ENCODE measurements around the gene CYB561D1. TPM values are rescaled to one million over a fixed set of nuclear protein-coding genes. Genes with fewer than 3 reads are reported as not detected.

Gene CYB561D1
- total RNA-seq, 4 donors from 2014 or later, result 6.2 to 16.4 (median 8.2) TPM

- H3K4me1 ChIP-seq, result peaks cover 32 to 47% (median 32%) of the 10 kb centered on the region in 4 donors
- no peaks in the 10 kb centered on the region for H3K36me3 ChIP-seq
- no peaks in the 10 kb centered on the region for H3K9me3 ChIP-seq
- intact Hi-C loops (cut with DNase I), result loop anchor here (5.0 kb wide), 1 partner anchor 107 kb away; the partner anchor contains the start of gene PSMA5
- H3K27ac ChIP-seq (replicated peaks in 1 of 4), result no peak overlapping the region
- no peaks in the 10 kb centered on the region for H3K27me3 ChIP-seq
- TF ChIP-seq CTCF (IDR thresholded peaks at IDR 0.05) (no peak), EP300 (IDR thresholded peaks at IDR 0.05) (no peak), POLR2A (IDR thresholded peaks at IDR 0.05; ENCODE audit: low read depth) (no peak), POLR2AphosphoS5 (IDR thresholded peaks at IDR 0.05) (no peak)
- DNase-seq (ENCODE audit: extremely low spot score), result no peak
- no peak overlapping the region for H3K4me3 ChIP-seq
- WGBS, result 93% methylated on average over 1 of the region's 1 CpG
Measured at GRCh38 chr1:109534307-109534858, 40.5 kb downstream of the CYB561D1 start.

- Histone ChIP-seq H3K27ac (replicated peaks in 1 of 4) (peak overlapping the region; percentile 28 to 69 (median 58)), H3K27me3 (no peaks in the 10 kb centered on the region), H3K36me3 (no peaks in the 10 kb centered on the region), H3K9me3 (no peaks in the 10 kb centered on the region), H3K4me3 (no peak overlapping the region), H3K4me1 (peaks cover 32 to 41% (median 32%) of the 10 kb centered on the region in 4 donors)
- TF ChIP-seq POLR2AphosphoS5 (IDR thresholded peaks at IDR 0.05) (no peak), CTCF (IDR thresholded peaks at IDR 0.05) (no peak), POLR2A (IDR thresholded peaks at IDR 0.05; ENCODE audit: low read depth) (no peak), EP300 (IDR thresholded peaks at IDR 0.05) (no peak)
- DNase-seq (ENCODE audit: extremely low spot score), result no peak
- intact Hi-C loops (cut with DNase I), result no loop called here
- 54% methylated on average over 4 of the region's 4 CpGs for WGBS
Measured at GRCh38 chr1:109535481-109535880, 41.6 kb downstream of the CYB561D1 start.

GRCh38 chr1:109535971-109536491, 42.1 kb downstream of the CYB561D1 start:
- intact Hi-C loops (cut with DNase I), result no loop called here
- TF ChIP-seq EP300 (IDR thresholded peaks at IDR 0.05) (no peak), POLR2A (IDR thresholded peaks at IDR 0.05; ENCODE audit: low read depth) (no peak), POLR2AphosphoS5 (IDR thresholded peaks at IDR 0.05) (no peak), CTCF (IDR thresholded peaks at IDR 0.05) (no peak)
- no peaks in the 10 kb centered on the region for H3K9me3 ChIP-seq
- DNase-seq (ENCODE audit: extremely low spot score), result no peak
- H3K4me1 ChIP-seq, result peaks cover 28 to 36% (median 32%) of the 10 kb centered on the region in 4 donors
- no peak overlapping the region for H3K4me3 ChIP-seq
- no peaks in the 10 kb centered on the region for H3K27me3 ChIP-seq
- peak overlapping the region; percentile 28 to 69 (median 58) for H3K27ac ChIP-seq (replicated peaks in 1 of 4)
- 81% methylated on average over 3 of the region's 5 CpGs for WGBS
- H3K36me3 ChIP-seq, result no peaks in the 10 kb centered on the region

GRCh38 chr1:109537450-109538178, 43.7 kb downstream of the CYB561D1 start:
- Histone ChIP-seq H3K36me3 (no peaks in the 10 kb centered on the region), H3K27ac (replicated peaks in 1 of 4) (no peak overlapping the region), H3K4me1 (peaks cover 18 to 23% (median 20%) of the 10 kb centered on the region in 4 donors), H3K4me3 (no peak overlapping the region), H3K9me3 (no peaks in the 10 kb centered on the region), H3K27me3 (no peaks in the 10 kb centered on the region)
- TF ChIP-seq CTCF (IDR thresholded peaks at IDR 0.05), result no peak
- TF ChIP-seq POLR2AphosphoS5 (IDR thresholded peaks at IDR 0.05), result no peak
- no peak for TF ChIP-seq POLR2A (IDR thresholded peaks at IDR 0.05; ENCODE audit: low read depth)
- TF ChIP-seq EP300 (IDR thresholded peaks at IDR 0.05), result no peak
- 96% methylated on average over 9 of the region's 9 CpGs for WGBS
- intact Hi-C loops (cut with DNase I), result no loop called here
- no peak for DNase-seq (ENCODE audit: extremely low spot score)

Data from esophagus muscularis mucosa (tissue), 4 donors.